Caco-2 (cell line): Measurements from ENCODE around the gene TOMM40L. TPM values are rescaled to one million over a fixed set of nuclear protein-coding genes. Genes with fewer than 3 reads are reported as not detected.

Experiments
- BruUV-seq: library from RNA; stranded (reverse); fragments of 400-500 nt; replicated peaks from 2 replicates; lab custom pipeline; 2021; lab: Mats Ljungman, UMichigan
- CTCF ChIA-PET: fragments of 300-600 bp; sonication (Branson Sonifier 250); formaldehyde crosslinking; loops from one replicate; lab custom pipeline; 2022; ENCODE audit warnings: antibody characterized with exemption; lab: Charles Lee
- POLR2A ChIA-PET: fragments of 300-600 bp; sonication (Branson Sonifier 250); formaldehyde crosslinking; loops from one replicate; lab custom pipeline; 2022; ENCODE audit warnings: antibody characterized with exemption; lab: Charles Lee
- DNase-seq, 2 experiments: peaks; one replicate each; pipeline versions ENCODE4 v3.0.0 to v3.0.0-alpha.2; 2020 to 2022
- H3K27me3 ChIP-seq: replicated peaks from 2 replicates; pipeline ENCODE4 v1.6.0; 2011; ENCODE audit warnings: low read length; ENCODE audit not compliant: control insufficient read depth, insufficient read depth
- H3K36me3 ChIP-seq: 2 replicates; pipeline ENCODE4 v1.5.1; 2011; ENCODE audit warnings: low read length; ENCODE audit not compliant: control insufficient read depth, insufficient read depth
- H3K4me1 ChIP-seq: fragments of 250-450 bp; sonication (Bioruptor Pico); 2 replicates; pipeline ENCODE4 v1.5.1; 2020; ENCODE audit warnings: mild to moderate bottlenecking
- H3K4me3 ChIP-seq: 2 replicates; pipeline ENCODE4 v1.5.1; 2011; ENCODE audit warnings: low read depth, mild to moderate bottlenecking, control low read depth, low read length
- H3K9me3 ChIP-seq: fragments of 250-450 bp; sonication (Bioruptor Pico); 2 replicates; pipeline ENCODE4 v1.5.1; 2020; ENCODE audit warnings: mild to moderate bottlenecking, moderate library complexity
- H3K27ac Mint-ChIP-seq: one replicate; pipeline ENCODE4 v1.8.0; 2022; ENCODE audit warnings: mixed read lengths; ENCODE audit not compliant: unreplicated experiment
- H3K27me3 Mint-ChIP-seq: one replicate; pipeline ENCODE4 v1.8.0; 2022; ENCODE audit warnings: mixed read lengths; ENCODE audit not compliant: insufficient read depth, unreplicated experiment
- H3K36me3 Mint-ChIP-seq: one replicate; pipeline ENCODE4 v1.8.0; 2022; ENCODE audit warnings: mild to moderate bottlenecking, mixed read lengths; ENCODE audit not compliant: insufficient read depth, unreplicated experiment
- H3K4me1 Mint-ChIP-seq: one replicate; pipeline ENCODE4 v1.8.0; 2022; ENCODE audit warnings: low read depth, mixed read lengths; ENCODE audit not compliant: unreplicated experiment
- H3K4me3 Mint-ChIP-seq: one replicate; pipeline ENCODE4 v1.8.0; 2022; ENCODE audit warnings: mild to moderate bottlenecking, moderate library complexity, mixed read lengths; ENCODE audit not compliant: unreplicated experiment
- H3K9me3 Mint-ChIP-seq: one replicate; pipeline ENCODE4 v1.8.0; 2022; ENCODE audit warnings: mixed read lengths; ENCODE audit not compliant: unreplicated experiment
- intact Hi-C: fragments of 100-400 bp; cut with micrococcal nuclease; formaldehyde crosslinking; loops from one replicate; pipeline ENCODE4 v1.10.0; 2022; ENCODE audit not compliant: unreplicated experiment
- total RNA-seq: library from RNA; stranded (reverse); gene quantifications from 2 replicates; pipeline ENCODE4 v1.2.3, GENCODE V29; 2022
- TF ChIP-seq, protein P1 (sequence below), 2 experiments: fragments of 200-600 bp in 1 of 2; IDR thresholded peaks; 1 replicate in 1 of 2; 2 replicates in 1 of 2; pipeline versions ENCODE4 v1.5.1 to v1.8.0; 2011 to 2022; ENCODE audit warnings: antibody characterized with exemption in 1 of 2, control low read depth in 1 of 2, inconsistent platforms in 1 of 2, low read depth in 1 of 2, low read length in 1 of 2, mild to moderate bottlenecking in 1 of 2, moderate library complexity in 1 of 2; ENCODE audit not compliant: insufficient read depth in 1 of 2, severe bottlenecking in 1 of 2, unreplicated experiment in 1 of 2

The TOMM40L gene
- total RNA-seq, 1 experiment from 2014 or later, result 23.1 TPM

DNA sequence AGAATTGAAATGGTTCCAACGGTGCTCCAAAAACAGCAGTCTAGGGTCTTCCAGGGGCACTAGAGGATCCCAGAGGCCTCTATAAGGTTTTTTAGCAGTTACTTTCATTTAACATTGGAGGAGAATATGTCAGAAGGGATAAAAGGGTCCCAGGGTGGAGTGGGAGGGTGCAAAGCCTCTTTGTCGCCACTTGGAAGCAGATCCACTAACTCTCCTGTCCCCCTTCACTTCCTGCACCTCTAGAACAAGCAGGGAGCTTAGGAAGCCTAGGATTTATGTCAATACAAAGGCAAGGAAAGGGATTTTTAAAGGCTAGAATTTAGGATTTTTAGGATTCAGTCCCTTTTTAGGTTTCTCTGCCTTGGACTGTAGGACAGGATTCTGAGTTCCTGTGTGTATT, 41.0 kb downstream of the TOMM40L start:
- H3K27me3 ChIP-seq, result no peaks in the 10 kb centered on the region
- no peaks in the 10 kb centered on the region for H3K27me3 Mint-ChIP-seq
- intact Hi-C loops, result no loop called here
- TF ChIP-seq, protein P1, sequence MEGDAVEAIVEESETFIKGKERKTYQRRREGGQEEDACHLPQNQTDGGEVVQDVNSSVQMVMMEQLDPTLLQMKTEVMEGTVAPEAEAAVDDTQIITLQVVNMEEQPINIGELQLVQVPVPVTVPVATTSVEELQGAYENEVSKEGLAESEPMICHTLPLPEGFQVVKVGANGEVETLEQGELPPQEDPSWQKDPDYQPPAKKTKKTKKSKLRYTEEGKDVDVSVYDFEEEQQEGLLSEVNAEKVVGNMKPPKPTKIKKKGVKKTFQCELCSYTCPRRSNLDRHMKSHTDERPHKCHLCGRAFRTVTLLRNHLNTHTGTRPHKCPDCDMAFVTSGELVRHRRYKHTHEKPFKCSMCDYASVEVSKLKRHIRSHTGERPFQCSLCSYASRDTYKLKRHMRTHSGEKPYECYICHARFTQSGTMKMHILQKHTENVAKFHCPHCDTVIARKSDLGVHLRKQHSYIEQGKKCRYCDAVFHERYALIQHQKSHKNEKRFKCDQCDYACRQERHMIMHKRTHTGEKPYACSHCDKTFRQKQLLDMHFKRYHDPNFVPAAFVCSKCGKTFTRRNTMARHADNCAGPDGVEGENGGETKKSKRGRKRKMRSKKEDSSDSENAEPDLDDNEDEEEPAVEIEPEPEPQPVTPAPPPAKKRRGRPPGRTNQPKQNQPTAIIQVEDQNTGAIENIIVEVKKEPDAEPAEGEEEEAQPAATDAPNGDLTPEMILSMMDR (IDR thresholded peaks at IDR 0.05; ENCODE audit: insufficient read depth in 1 of 2, low read depth in 1 of 2, low read length in 1 of 2, severe bottlenecking in 1 of 2, unreplicated experiment in 1 of 2), result no peak
- no peak for DNase-seq
- no peak overlapping the region for H3K4me3 Mint-ChIP-seq
- H3K9me3 Mint-ChIP-seq, result no peaks in the 10 kb centered on the region
- no TSS peak for BruUV-seq
- CTCF ChIA-PET, result no interaction called here
- no peaks in the 10 kb centered on the region for H3K9me3 ChIP-seq
- H3K36me3 Mint-ChIP-seq, result no peaks in the 10 kb centered on the region
- H3K4me3 ChIP-seq, result no peak overlapping the region
- no peaks in the 10 kb centered on the region for H3K4me1 Mint-ChIP-seq
- no peaks in the 10 kb centered on the region for H3K36me3 ChIP-seq
- no peaks in the 10 kb centered on the region for H3K4me1 ChIP-seq
- no peak overlapping the region for H3K27ac Mint-ChIP-seq
- POLR2A ChIA-PET, result no interaction called here

DNA sequence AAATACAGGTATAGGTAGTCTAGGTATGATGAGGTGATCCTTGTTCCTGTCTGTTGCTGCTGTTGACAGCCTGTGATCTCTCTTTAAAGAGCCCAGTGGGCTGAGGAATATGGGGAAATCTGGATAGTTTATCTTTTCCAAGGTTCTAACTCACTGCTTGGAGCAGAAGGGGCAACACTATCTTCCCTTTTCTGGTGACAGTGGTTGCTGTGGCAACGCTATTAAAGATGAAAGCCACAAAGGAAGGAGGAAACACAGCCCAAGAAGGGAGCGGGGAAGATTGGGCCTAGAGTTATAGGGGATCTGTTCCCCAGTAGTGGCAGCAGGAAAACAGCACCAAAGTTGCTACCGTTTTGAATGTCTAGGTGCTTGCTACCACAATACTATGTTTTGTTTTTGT, 41.5 kb downstream of the TOMM40L start:
- no peak overlapping the region for H3K4me3 Mint-ChIP-seq
- H3K4me1 Mint-ChIP-seq, result no peaks in the 10 kb centered on the region
- H3K27me3 Mint-ChIP-seq, result no peaks in the 10 kb centered on the region
- TF ChIP-seq, protein P1 (IDR thresholded peaks at IDR 0.05; ENCODE audit: insufficient read depth in 1 of 2, low read depth in 1 of 2, low read length in 1 of 2, severe bottlenecking in 1 of 2, unreplicated experiment in 1 of 2), result no peak
- H3K27me3 ChIP-seq, result no peaks in the 10 kb centered on the region
- H3K4me1 ChIP-seq, result no peaks in the 10 kb centered on the region
- BruUV-seq, result no TSS peak
- H3K9me3 ChIP-seq, result no peaks in the 10 kb centered on the region
- ChIA-PET POLR2A (no interaction called here), CTCF (no interaction called here)
- DNase-seq, result no peak
- intact Hi-C loops, result no loop called here
- no peak overlapping the region for H3K4me3 ChIP-seq
- no peaks in the 10 kb centered on the region for H3K36me3 Mint-ChIP-seq
- no peaks in the 10 kb centered on the region for H3K9me3 Mint-ChIP-seq
- no peak overlapping the region for H3K27ac Mint-ChIP-seq
- H3K36me3 ChIP-seq, result no peaks in the 10 kb centered on the region

DNA sequence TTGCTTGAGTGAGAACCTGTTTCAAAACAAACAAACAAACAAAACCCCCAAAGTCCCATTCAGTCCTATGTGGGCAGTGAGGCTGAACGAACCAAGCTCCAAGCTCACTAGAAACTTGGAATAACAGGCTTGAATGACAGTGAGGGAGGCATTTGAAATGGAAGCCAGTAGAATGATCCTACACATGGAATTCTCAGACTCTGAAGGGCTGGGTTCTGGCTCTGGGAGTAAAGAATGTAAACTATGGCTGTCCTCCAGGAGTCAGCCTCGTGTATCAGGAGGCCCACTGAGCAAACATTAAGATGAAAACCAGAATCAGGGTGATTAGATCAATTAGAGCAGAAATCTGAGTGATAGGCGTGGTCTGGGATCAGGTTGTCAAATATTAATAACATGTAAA, 47.5 kb downstream of the TOMM40L start:
- no peaks in the 10 kb centered on the region for H3K36me3 ChIP-seq
- no peak for DNase-seq
- no TSS peak for BruUV-seq
- H3K27me3 Mint-ChIP-seq, result no peaks in the 10 kb centered on the region
- no peaks in the 10 kb centered on the region for H3K36me3 Mint-ChIP-seq
- CTCF ChIA-PET, result no interaction called here
- intact Hi-C loops, result no loop called here
- H3K9me3 Mint-ChIP-seq, result no peaks in the 10 kb centered on the region
- POLR2A ChIA-PET, result no interaction called here
- peaks cover 20% of the 10 kb centered on the region for H3K4me1 Mint-ChIP-seq
- peak overlapping the region; percentile 12 for H3K27ac Mint-ChIP-seq
- no peaks in the 10 kb centered on the region for H3K27me3 ChIP-seq
- TF ChIP-seq, protein P1 (IDR thresholded peaks at IDR 0.05; ENCODE audit: insufficient read depth in 1 of 2, low read depth in 1 of 2, low read length in 1 of 2, severe bottlenecking in 1 of 2, unreplicated experiment in 1 of 2), result no peak
- no peak overlapping the region for H3K4me3 Mint-ChIP-seq
- no peaks in the 10 kb centered on the region for H3K9me3 ChIP-seq
- peaks cover 15% of the 10 kb centered on the region for H3K4me1 ChIP-seq
- H3K4me3 ChIP-seq, result no peak overlapping the region
